Iris pigment epithelial cell (primary cell): Measurements from ENCODE around the gene ARID3A.

Experiments
- DNase-seq: peaks from one replicate; pipeline ENCODE4 v3.0.0-alpha.2; 2011; ENCODE audit warnings: low read depth

The ARID3A gene

GRCh38 chr19:1004803-1005664, 79.2 kb downstream of the ARID3A start:
- DNase-seq, result no peak

GRCh38 chr19:1006711-1007398, 81.0 kb downstream of the ARID3A start:
- DNase-seq, result no peak

GRCh38 chr19:1007399-1008251, 81.8 kb downstream of the ARID3A start:
- no peak for DNase-seq

GRCh38 chr19:1008268-1009040, 82.6 kb downstream of the ARID3A start:
- DNase-seq, result no peak

- no peak for DNase-seq
Observed at GRCh38 chr19:1009041-1009980, 83.5 kb downstream of the ARID3A start.

- DNase-seq, result no peak
Observed at GRCh38 chr19:1009981-1010538, 84.2 kb downstream of the ARID3A start.

- no peak for DNase-seq
Observed at GRCh38 chr19:1010586-1011510, 85.0 kb downstream of the ARID3A start.

GRCh38 chr19:1011831-1012333, 86.0 kb downstream of the ARID3A start:
- DNase-seq, result no peak

GRCh38 chr19:1012334-1012733, 86.5 kb downstream of the ARID3A start:
- DNase-seq, result no peak

GRCh38 chr19:1013218-1013617, 87.4 kb downstream of the ARID3A start:
- DNase-seq, result no peak

GRCh38 chr19:1014161-1015060, 88.6 kb downstream of the ARID3A start:
- no peak for DNase-seq

GRCh38 chr19:1015061-1015781, 89.4 kb downstream of the ARID3A start:
- no peak for DNase-seq

GRCh38 chr19:1015782-1016646, 90.2 kb downstream of the ARID3A start:
- DNase-seq, result no peak

- peak; percentile 78 for DNase-seq
Observed at GRCh38 chr19:1016647-1017114, 90.8 kb downstream of the ARID3A start.

- DNase-seq, result no peak
Observed at GRCh38 chr19:1017115-1017905, 91.5 kb downstream of the ARID3A start.
